ENCODE data around the gene TMBIM4. TPM values are rescaled to one million over a fixed set of nuclear protein-coding genes. Genes with fewer than 3 reads are reported as not detected.

TMBIM4 gene
- total RNA-seq, 1 donor from 2014 or later = 51.3 TPM

- DNase-seq = no peak
Measured at GRCh38 chr12:66085998-66086397, 83.8 kb downstream of the TMBIM4 start.

Other genes starting within 250 kb of the TMBIM4 start
- gene LLPH, start 39.2 kb downstream of the TMBIM4 start, total RNA-seq = 8.9 TPM
- gene IRAK3, start 19.2 kb upstream of the TMBIM4 start, total RNA-seq = 5.5 TPM
- 9.0 TPM for gene HELB, start 132.5 kb upstream of the TMBIM4 start, total RNA-seq